WTC11 (cell line): ENCODE measurements around the gene CASKIN1. TPM values are rescaled to one million over a fixed set of nuclear protein-coding genes. Genes with fewer than 3 reads are reported as not detected.

ENCODE experiments used
- ATAC-seq: fragments of 200-7000 bp; cut with Tn5 transposase; 2 replicates; pipeline ENCODE4 v1.10.0; 2021; ENCODE audit warnings: mild to moderate bottlenecking, moderate library complexity
- CTCF ChIA-PET: fragments of 300-600 bp; sonication (Branson Sonifier 250); formaldehyde crosslinking; loops from one replicate; lab custom pipeline; 2021; ENCODE audit warnings: antibody characterized with exemption; lab: Charles Lee
- POLR2A ChIA-PET: fragments of 350-600 bp; sonication (Branson Sonifier 250); formaldehyde crosslinking; loops from one replicate; lab custom pipeline; 2021; ENCODE audit warnings: antibody characterized with exemption; lab: Charles Lee
- DNase-seq: peaks from one replicate; pipeline ENCODE4 v3.0.0; 2021; ENCODE audit warnings: low spot score
- H3K27ac Mint-ChIP-seq: 2 replicates; pipeline ENCODE4 v1.8.0; 2021; ENCODE audit warnings: mixed read lengths
- H3K27me3 Mint-ChIP-seq: 2 replicates; pipeline ENCODE4 v1.8.0; 2021; ENCODE audit warnings: low read depth, mild to moderate bottlenecking, moderate library complexity, mixed read lengths
- H3K36me3 Mint-ChIP-seq: 2 replicates; pipeline ENCODE4 v1.8.0; 2021; ENCODE audit warnings: mixed read lengths
- H3K4me1 Mint-ChIP-seq: 2 replicates; pipeline ENCODE4 v1.8.0; 2022; ENCODE audit warnings: mixed read lengths
- H3K4me3 Mint-ChIP-seq: 2 replicates; pipeline ENCODE4 v1.8.0; 2021; ENCODE audit warnings: mild to moderate bottlenecking, moderate library complexity, mixed read lengths
- H3K9me3 Mint-ChIP-seq: 2 replicates; pipeline ENCODE4 v1.8.0; 2021; ENCODE audit warnings: mixed read lengths
- AFF4 ChIP-seq: sonication (generic); formaldehyde crosslinking; IDR thresholded peaks from 2 replicates; pipeline ENCODE4 v1.8.1; 2023; ENCODE audit warnings: mild to moderate bottlenecking, missing genetic modification reagents, borderline replicate concordance
- ARID4B ChIP-seq: sonication (generic); formaldehyde crosslinking; IDR thresholded peaks from 2 replicates; pipeline ENCODE4 v1.8.0; 2023; ENCODE audit warnings: missing genetic modification reagents, mild to moderate bottlenecking, borderline replicate concordance
- ATF1 ChIP-seq: sonication (generic); formaldehyde crosslinking; IDR thresholded peaks from 2 replicates; pipeline ENCODE4 v1.8.1; 2023; ENCODE audit warnings: mild to moderate bottlenecking, moderate library complexity, missing genetic modification reagents
- CBFB ChIP-seq: sonication (generic); formaldehyde crosslinking; IDR thresholded peaks from 2 replicates; pipeline ENCODE4 v1.8.1; 2022; ENCODE audit warnings: mild to moderate bottlenecking, low read depth, missing genetic modification reagents
- CREB1 ChIP-seq: sonication (generic); formaldehyde crosslinking; IDR thresholded peaks from 2 replicates; pipeline ENCODE4 v1.8.0; 2023; ENCODE audit warnings: mild to moderate bottlenecking, missing genetic modification reagents
- CREM ChIP-seq: sonication (generic); formaldehyde crosslinking; IDR thresholded peaks from 2 replicates; pipeline ENCODE4 v1.8.1; 2022; ENCODE audit warnings: mild to moderate bottlenecking, missing genetic modification reagents, moderate library complexity
- CTCF ChIP-seq: fragments of 200-600 bp; IDR thresholded peaks from 2 replicates; pipeline ENCODE4 v1.8.0; 2022; ENCODE audit warnings: antibody characterized with exemption
- EMX1 ChIP-seq: fragments of 250-450 bp; sonication (Bioruptor Pico); IDR thresholded peaks from 2 replicates; pipeline ENCODE4 v1.8.0; 2021; ENCODE audit warnings: mild to moderate bottlenecking
- FOXP1 ChIP-seq: sonication (generic); formaldehyde crosslinking; IDR thresholded peaks from 2 replicates; pipeline ENCODE4 v1.8.0; 2022; ENCODE audit warnings: missing genetic modification reagents, mild to moderate bottlenecking, moderate library complexity, borderline replicate concordance
- IRF1 ChIP-seq: sonication (generic); formaldehyde crosslinking; IDR thresholded peaks from 2 replicates; pipeline ENCODE4 v1.8.0; 2023; ENCODE audit warnings: missing genetic modification reagents
- JUN ChIP-seq: sonication (generic); formaldehyde crosslinking; IDR thresholded peaks from 2 replicates; pipeline ENCODE4 v1.8.0; 2023; ENCODE audit warnings: mild to moderate bottlenecking, missing genetic modification reagents
- OVOL2 ChIP-seq: fragments of 250-450 bp; sonication (Bioruptor Pico); IDR thresholded peaks from 2 replicates; pipeline ENCODE4 v1.9.0; 2021; ENCODE audit warnings: mild to moderate bottlenecking, borderline replicate concordance
- SMAD4 ChIP-seq: sonication (generic); formaldehyde crosslinking; IDR thresholded peaks from 2 replicates; pipeline ENCODE4 v1.8.0; 2022; ENCODE audit warnings: mild to moderate bottlenecking, missing genetic modification reagents
- SOX15 ChIP-seq: fragments of 250-450 bp; sonication (Bioruptor Pico); IDR thresholded peaks from 2 replicates; pipeline ENCODE4 v1.9.0; 2021; ENCODE audit warnings: mild to moderate bottlenecking
- TEAD4 ChIP-seq: sonication (generic); formaldehyde crosslinking; IDR thresholded peaks from 2 replicates; pipeline ENCODE4 v1.8.0; 2022; ENCODE audit warnings: mild to moderate bottlenecking, missing genetic modification reagents
- TP53 ChIP-seq: sonication (generic); formaldehyde crosslinking; IDR thresholded peaks from 2 replicates; pipeline ENCODE4 v1.8.1; 2023; ENCODE audit warnings: mild to moderate bottlenecking, missing genetic modification reagents
- ZBTB21 ChIP-seq: sonication (generic); formaldehyde crosslinking; IDR thresholded peaks from 2 replicates; pipeline ENCODE4 v1.8.1; 2023; ENCODE audit warnings: mild to moderate bottlenecking, missing genetic modification reagents, borderline replicate concordance
- ZNF232 ChIP-seq: sonication (generic); formaldehyde crosslinking; IDR thresholded peaks from 2 replicates; pipeline ENCODE4 v1.8.0; 2022; ENCODE audit warnings: mild to moderate bottlenecking, missing genetic modification reagents
- ZNF317 ChIP-seq: sonication (generic); formaldehyde crosslinking; IDR thresholded peaks from 2 replicates; pipeline ENCODE4 v1.8.1; 2023; ENCODE audit warnings: low read depth, mild to moderate bottlenecking, moderate library complexity, missing genetic modification reagents, borderline replicate concordance
- ZNF396 ChIP-seq: fragments of 250-450 bp; sonication (Bioruptor Pico); IDR thresholded peaks from 2 replicates; pipeline ENCODE4 v1.8.0; 2021; ENCODE audit warnings: mild to moderate bottlenecking, moderate library complexity, borderline replicate concordance
- ZNF512 ChIP-seq: sonication (generic); formaldehyde crosslinking; IDR thresholded peaks from 2 replicates; pipeline ENCODE4 v1.8.1; 2022; ENCODE audit warnings: missing genetic modification reagents, borderline replicate concordance
- total RNA-seq: library from RNA; stranded (reverse); gene quantifications from 3 replicates; pipeline ENCODE4 v1.2.3, GENCODE V29; 2021

Gene CASKIN1
- total RNA-seq, 1 experiment from 2014 or later: 9.4 TPM

- H3K4me1 Mint-ChIP-seq: peaks cover 50% of the 10 kb centered on the region
- TF ChIP-seq FOXP1: peak; percentile 65
- TF ChIP-seq AFF4 (CRISPR knock-in tag): peak; percentile 44; the same call in 1 of the 2 replicates
- TF ChIP-seq CBFB (CRISPR knock-in tag): no peak
- 0 out of 2 replicates have a peak, but pooled peaks have one; percentile 55 for TF ChIP-seq ZNF317 (CRISPR knock-in tag)
- TF ChIP-seq CTCF: no peak
- TF ChIP-seq ZBTB21 (CRISPR knock-in tag): peak; percentile 80
- peak; percentile 71; the same call in 1 of the 2 replicates for TF ChIP-seq ARID4B
- TF ChIP-seq SMAD4 (CRISPR knock-in tag): 0 out of 2 replicates have a peak, but pooled peaks have one; percentile 1
- no peak for TF ChIP-seq ZNF512 (CRISPR knock-in tag)
- TF ChIP-seq ZNF396: no peak
- TF ChIP-seq EMX1 (CRISPR knock-in tag): peak; percentile 87
- 0 out of 2 replicates have a peak, but pooled peaks have one; percentile 36 for TF ChIP-seq CREB1 (CRISPR knock-in tag)
- TF ChIP-seq JUN: peak; percentile 74; the same call in 1 of the 2 replicates
- peak; percentile 78; the same call in 1 of the 2 replicates for TF ChIP-seq TEAD4 (CRISPR knock-in tag)
- peak; percentile 45; the same call in 1 of the 2 replicates for TF ChIP-seq TP53 (CRISPR knock-in tag)
- TF ChIP-seq ATF1 (CRISPR knock-in tag): peak; percentile 84; the same call in 1 of the 2 replicates
- peak; percentile 66; the same call in 1 of the 2 replicates for TF ChIP-seq IRF1 (CRISPR knock-in tag)
- peak; percentile 32 for TF ChIP-seq CREM (CRISPR knock-in tag)
- peak; percentile 77; the same call in 1 of the 2 replicates for TF ChIP-seq OVOL2
- no peak for TF ChIP-seq SOX15 (CRISPR knock-in tag)
- TF ChIP-seq ZNF232 (CRISPR knock-in tag): no peak
These were observed 41.1 kb downstream of the CASKIN1 start, which contains the start of gene TRAF7 for GRCh38 chr16:2155091-2155950. Gene TRAF7 (plus strand): TSS chr16:2155782. CDS start chr16:2163921, 8,139 bp downstream.

More at GRCh38 chr16:2155091-2155950, 41.1 kb downstream of the CASKIN1 start, which contains the start of gene TRAF7:
- peaks cover 35% of the 10 kb centered on the region for H3K36me3 Mint-ChIP-seq
- peak; percentile 99 for DNase-seq
- H3K9me3 Mint-ChIP-seq: no peaks in the 10 kb centered on the region
- POLR2A ChIA-PET: interaction anchor here (0.6 to 1.5 kb wide), 26 partner anchors 9 to 373 kb away, joined by 3 to 10 read pairs (median 4); partner anchors contain the start of genes AMDHD2, BRICD5, ECI1 and GFER
- H3K27me3 Mint-ChIP-seq: no peaks in the 10 kb centered on the region; the same call in 1 of the 2 replicates
- CTCF ChIA-PET: interaction anchor here (0.6 to 1.7 kb wide), 12 partner anchors 9 to 1629 kb away, joined by 3 to 16 read pairs (median 4); partner anchors contain the start of gene MAPK8IP3
- ATAC-seq: peak; percentile 72
- peak within 1 kb of the TSS; percentile 94 for H3K27ac Mint-ChIP-seq
- peak within 1 kb of the TSS; percentile 99 for H3K4me3 Mint-ChIP-seq
